Skeletal muscle tissue (tissue), 4 donors: ENCODE data around the gene RAB36. TPM values are rescaled to one million over a fixed set of nuclear protein-coding genes. Genes with fewer than 3 reads are reported as not detected.

Source experiments
- H3K27ac ChIP-seq: one replicate; pipeline ENCODE4 v1.7.0; 2013; ENCODE audit warnings: mild to moderate bottlenecking, low read depth, low read length, inconsistent platforms
- H3K27me3 ChIP-seq, 3 donors: one replicate each; pipeline ENCODE4 v1.7.0; 2013; ENCODE audit warnings: low read length in 3 of 3; ENCODE audit not compliant: control insufficient read depth in 3 of 3, insufficient read depth in 3 of 3
- H3K36me3 ChIP-seq, 3 donors: one replicate each; pipeline ENCODE4 v1.7.0; 2013; ENCODE audit warnings: low read length in 3 of 3; ENCODE audit not compliant: control insufficient read depth in 3 of 3, insufficient read depth in 3 of 3
- H3K4me1 ChIP-seq, 3 donors: one replicate each; pipeline ENCODE4 v1.7.0; 2013; ENCODE audit warnings: low read length in 3 of 3, mild to moderate bottlenecking in 3 of 3; ENCODE audit not compliant: control insufficient read depth in 3 of 3, insufficient read depth in 3 of 3
- H3K4me3 ChIP-seq, 3 donors: one replicate each; pipeline ENCODE4 v1.7.0; 2013; ENCODE audit warnings: low read length in 3 of 3
- H3K9ac ChIP-seq, 3 donors: one replicate each; pipeline ENCODE4 v1.7.0; 2013; ENCODE audit warnings: low read length in 3 of 3, mild to moderate bottlenecking in 3 of 3, moderate library complexity in 2 of 3, low read depth in 1 of 3
- H3K9me3 ChIP-seq, 3 donors: one replicate each; pipeline ENCODE4 v1.7.0; 2013; ENCODE audit warnings: low read length in 3 of 3; ENCODE audit not compliant: control insufficient read depth in 3 of 3
- total RNA-seq: library from RNA; depleted of rRNA; stranded (reverse); fragments of >200 nt; gene quantifications from one replicate; pipeline ENCODE4 v1.2.3, GENCODE V29; 2014
- donor health status: Osteomylitis.

RAB36 gene
- total RNA-seq, 1 donor from 2014 or later, result 0.52 TPM

DNA sequence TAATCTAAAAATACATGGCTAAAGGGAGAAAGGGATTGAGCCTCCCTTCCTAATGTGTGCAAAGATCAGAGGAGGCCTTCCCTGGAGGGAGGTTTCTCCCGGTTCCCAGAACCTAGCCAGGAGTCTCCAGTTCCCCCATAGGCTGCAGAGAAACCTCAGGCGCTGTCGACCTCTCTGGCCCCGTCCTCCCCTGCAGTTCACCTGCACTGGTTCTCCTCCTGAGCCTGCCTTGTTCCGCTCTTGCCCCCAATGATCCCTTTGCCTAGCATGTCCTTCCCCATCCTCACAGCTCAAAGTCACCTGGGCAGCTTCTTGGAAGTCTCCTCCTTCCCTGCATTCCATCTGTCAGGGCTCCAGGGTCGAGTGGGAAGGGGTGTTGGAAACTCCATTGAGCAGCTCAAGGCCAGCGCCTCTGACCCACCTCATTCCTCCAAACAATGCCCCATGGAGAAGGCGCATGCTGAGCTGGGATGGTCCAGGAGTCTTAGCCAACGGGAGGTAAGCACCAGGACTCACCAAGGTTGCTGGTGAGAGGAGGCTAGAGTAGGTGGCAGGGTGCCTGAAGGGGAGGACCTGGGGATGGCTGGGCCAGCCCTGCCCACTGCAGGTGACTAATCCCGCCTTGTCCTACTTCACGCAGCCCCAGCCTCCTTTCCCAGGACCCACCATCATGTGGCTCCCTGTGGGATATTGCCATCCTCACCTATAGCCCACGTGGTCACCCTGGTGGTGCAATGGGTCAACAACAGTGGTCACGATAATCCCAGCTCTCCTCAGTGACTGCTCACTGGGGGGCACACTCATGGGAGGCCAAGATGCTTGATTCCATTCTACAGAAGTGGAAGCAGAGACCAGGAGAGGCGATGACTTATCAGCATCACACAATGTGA, 18.9 kb upstream of the RAB36 start:
- Histone ChIP-seq H3K9me3 (no peaks in the 10 kb centered on the region), H3K27ac (no peak overlapping the region), H3K36me3 (no peaks in the 10 kb centered on the region), H3K4me1 (peaks cover 4 to 8% (median 6%) of the 10 kb centered on the region in 3 donors), H3K4me3 (no peak overlapping the region), H3K9ac (no peak overlapping the region), H3K27me3 (peaks cover 2 to 8% (median 5%) of the 10 kb centered on the region in 3 donors)

GRCh38 chr22:23127055-23127756, 18.1 kb upstream of the RAB36 start:
- Histone ChIP-seq H3K36me3 (no peaks in the 10 kb centered on the region), H3K9me3 (no peaks in the 10 kb centered on the region), H3K9ac (no peak overlapping the region), H3K27me3 (peaks cover 2 to 8% (median 5%) of the 10 kb centered on the region in 3 donors), H3K27ac (no peak overlapping the region), H3K4me1 (peaks cover 6 to 8% (median 8%) of the 10 kb centered on the region in 3 donors), H3K4me3 (no peak overlapping the region)

- H3K9me3 ChIP-seq, result no peaks in the 10 kb centered on the region
- no peak overlapping the region for H3K27ac ChIP-seq
- no peak overlapping the region for H3K4me3 ChIP-seq
- peaks cover 6 to 8% (median 8%) of the 10 kb centered on the region in 3 donors for H3K4me1 ChIP-seq
- H3K9ac ChIP-seq, result no peak overlapping the region
- H3K27me3 ChIP-seq, result peaks cover 2 to 8% (median 5%) of the 10 kb centered on the region in 3 donors
- H3K36me3 ChIP-seq, result no peaks in the 10 kb centered on the region
These were observed 17.5 kb upstream of the RAB36 start for GRCh38 chr22:23127788-23128187.

DNA sequence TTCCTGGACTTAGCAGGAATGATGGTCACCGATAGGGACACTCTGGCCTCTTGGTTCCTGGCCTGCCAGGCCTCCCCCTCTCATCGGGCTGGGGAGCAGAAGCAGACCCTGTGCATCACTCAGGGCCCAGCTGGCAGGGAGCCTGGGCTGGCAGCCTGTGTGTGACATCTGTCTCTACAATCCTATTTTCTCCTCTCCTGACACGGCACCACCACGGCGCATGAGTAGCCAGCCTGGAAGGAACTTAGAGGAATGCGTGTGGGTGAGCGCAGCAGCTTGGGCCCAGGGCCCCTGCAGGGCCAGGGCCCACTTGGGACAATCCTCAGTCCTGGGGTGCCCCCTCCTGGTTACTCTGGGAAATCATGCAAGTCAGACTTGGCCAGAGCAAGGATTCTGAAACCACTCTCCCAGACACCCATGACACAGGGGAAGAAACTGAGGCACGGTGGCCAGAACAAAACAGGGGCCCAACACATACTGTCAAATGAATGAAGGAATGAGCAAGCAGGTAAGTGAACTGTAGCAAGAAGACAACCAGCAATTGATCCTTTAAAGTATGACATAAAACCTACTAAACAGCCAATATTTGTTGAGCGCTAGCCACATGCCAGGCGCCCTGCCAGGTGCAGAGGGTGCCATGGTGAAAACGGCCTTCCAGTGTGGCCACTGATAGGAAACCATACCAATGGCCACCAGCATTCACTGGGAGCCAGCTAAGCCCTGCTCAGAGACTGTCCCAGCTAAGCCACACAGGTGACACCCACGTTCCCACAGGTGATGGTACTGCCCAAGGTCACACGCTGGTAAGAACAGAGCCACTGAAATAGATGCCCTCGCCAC, 16.8 kb upstream of the RAB36 start:
- Histone ChIP-seq H3K4me1 (peaks cover 6 to 8% (median 8%) of the 10 kb centered on the region in 3 donors), H3K4me3 (no peak overlapping the region), H3K9ac (peak overlapping the region in 1 of 3 donors; percentile 25), H3K9me3 (no peaks in the 10 kb centered on the region), H3K27me3 (peaks cover 2 to 8% (median 5%) of the 10 kb centered on the region in 3 donors), H3K27ac (no peak overlapping the region), H3K36me3 (no peaks in the 10 kb centered on the region)

DNA sequence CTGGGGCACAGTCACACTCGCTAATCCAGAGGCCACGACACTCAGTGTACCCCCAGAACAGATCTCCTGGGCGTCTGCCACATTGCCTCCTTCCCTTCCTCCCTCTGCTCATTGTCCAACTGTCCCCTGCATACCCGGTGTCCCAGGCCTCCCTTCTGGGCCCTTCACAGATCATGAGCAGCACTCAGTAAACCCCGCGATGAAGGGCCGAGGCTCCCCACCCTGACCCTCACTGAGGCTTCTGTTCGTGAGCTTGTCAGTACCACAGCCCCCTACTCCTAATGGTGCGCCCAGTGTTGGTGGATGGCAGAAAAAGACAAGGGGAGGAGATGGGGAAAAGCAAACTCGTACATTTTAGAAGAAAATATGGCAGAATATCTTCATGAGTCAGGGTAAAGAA, 16.1 kb upstream of the RAB36 start:
- Histone ChIP-seq H3K4me3 (no peak overlapping the region), H3K9ac (no peak overlapping the region)

GRCh38 chr22:23130697-23131096, 14.6 kb upstream of the RAB36 start:
- Histone ChIP-seq H3K4me3 (no peak overlapping the region), H3K9me3 (no peaks in the 10 kb centered on the region), H3K9ac (no peak overlapping the region), H3K36me3 (no peaks in the 10 kb centered on the region), H3K27ac (no peak overlapping the region), H3K27me3 (peaks cover 2 to 8% (median 5%) of the 10 kb centered on the region in 3 donors), H3K4me1 (peaks cover 6 to 8% (median 8%) of the 10 kb centered on the region in 3 donors)

More for the DNA sequence above, 16.1 kb upstream of the RAB36 start:
- Histone ChIP-seq H3K9me3 (no peaks in the 10 kb centered on the region), H3K27me3 (peaks cover 2 to 8% (median 5%) of the 10 kb centered on the region in 3 donors), H3K36me3 (no peaks in the 10 kb centered on the region), H3K4me1 (peaks cover 6 to 8% (median 8%) of the 10 kb centered on the region in 3 donors), H3K27ac (no peak overlapping the region)

DNA sequence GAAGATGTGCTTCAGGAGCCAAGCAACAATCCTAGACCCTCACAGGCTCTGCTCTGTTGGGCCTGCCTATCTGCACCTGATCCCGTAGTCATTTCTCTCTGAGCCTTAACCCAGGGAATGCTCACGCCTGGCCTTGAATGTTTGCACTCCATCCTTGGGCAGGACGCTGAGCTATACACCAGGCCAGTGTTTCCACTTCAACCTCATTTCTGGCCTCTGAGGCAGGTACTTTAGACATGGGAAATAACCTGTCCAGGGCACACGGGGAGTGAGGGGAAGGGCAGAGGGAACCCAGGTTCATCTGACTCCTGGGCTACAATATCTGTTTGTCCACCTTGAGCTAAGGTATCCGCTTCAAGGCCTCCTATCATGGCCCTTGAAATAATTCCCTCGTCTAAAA, 13.3 kb upstream of the RAB36 start:
- H3K9me3 ChIP-seq, result no peaks in the 10 kb centered on the region
- no peaks in the 10 kb centered on the region for H3K36me3 ChIP-seq
- no peak overlapping the region for H3K27ac ChIP-seq
- peaks cover 0 to 8% (median 2%) of the 10 kb centered on the region in 3 donors for H3K27me3 ChIP-seq
- peak overlapping the region in 1 of 3 donors; percentile 11 for H3K9ac ChIP-seq
- H3K4me3 ChIP-seq, result no peak overlapping the region
- H3K4me1 ChIP-seq, result peaks cover 6 to 8% (median 8%) of the 10 kb centered on the region in 3 donors

GRCh38 chr22:23132376-23133091, 12.7 kb upstream of the RAB36 start:
- Histone ChIP-seq H3K27me3 (peaks cover 0 to 4% (median 0%) of the 10 kb centered on the region in 3 donors), H3K27ac (no peak overlapping the region), H3K4me3 (no peak overlapping the region), H3K9ac (peak overlapping the region in 1 of 3 donors; percentile 11), H3K36me3 (no peaks in the 10 kb centered on the region), H3K4me1 (peaks cover 6 to 8% (median 8%) of the 10 kb centered on the region in 3 donors), H3K9me3 (no peaks in the 10 kb centered on the region)

DNA sequence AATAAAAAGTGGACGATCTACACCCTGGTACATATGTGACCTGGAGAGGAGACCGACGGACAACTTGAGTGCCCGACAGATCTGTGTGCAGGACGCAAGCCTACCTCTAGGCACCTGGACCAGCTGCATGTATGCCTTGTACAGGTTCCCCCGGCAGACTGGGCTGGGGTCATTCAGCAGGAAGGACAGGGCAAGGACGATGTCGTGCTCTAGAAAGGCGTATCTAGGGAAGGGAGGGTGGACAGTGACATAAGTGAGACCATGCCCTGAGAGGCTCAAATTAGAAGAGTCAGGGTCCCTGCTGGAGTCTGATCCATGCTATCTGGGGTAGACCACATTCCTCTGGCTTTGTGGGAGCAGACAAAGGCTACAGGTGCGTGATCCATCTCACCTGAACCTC, 11.4 kb upstream of the RAB36 start:
- H3K9me3 ChIP-seq, result no peaks in the 10 kb centered on the region
- peaks cover 0 to 3% (median 0%) of the 10 kb centered on the region in 3 donors for H3K27me3 ChIP-seq
- H3K36me3 ChIP-seq, result no peaks in the 10 kb centered on the region
- H3K9ac ChIP-seq, result no peak overlapping the region
- no peak overlapping the region for H3K4me3 ChIP-seq
- peaks cover 0 to 4% (median 0%) of the 10 kb centered on the region in 3 donors for H3K4me1 ChIP-seq
- H3K27ac ChIP-seq, result no peak overlapping the region
